ENCODE measurements around the gene BPIFA1. TPM values are rescaled to one million over a fixed set of nuclear protein-coding genes. Genes with fewer than 3 reads are reported as not detected.

Gene BPIFA1
- total RNA-seq, 2 donors from 2014 or later = not detected

- Histone ChIP-seq H3K4me3 (no peak overlapping the region), H3K4me1 (replicated peaks) (no peaks in the 10 kb centered on the region), H3K27ac (no peak overlapping the region), H3K27me3 (replicated peaks; ENCODE audit: insufficient read depth) (peaks cover 2% of the 10 kb centered on the region), H3K9me3 (no peaks in the 10 kb centered on the region), H3K36me3 (no peaks in the 10 kb centered on the region)
- WGBS = 81% methylated on average over 3 of the region's 3 CpGs
- intact Hi-C loops (cut with DNase I) = no loop called here
- TF ChIP-seq CTCF (IDR thresholded peaks at IDR 0.05) = no peak
- no peak for TF ChIP-seq POLR2A (IDR thresholded peaks at IDR 0.05)
- TF ChIP-seq POLR2AphosphoS5 (IDR thresholded peaks at IDR 0.05) = no peak
- no peak for DNase-seq (ENCODE audit: low spot score)
These were observed 16.7 kb downstream of the BPIFA1 start for GRCh38 chr20:33252460-33252859.

GRCh38 chr20:33255005-33255404 is 19.2 kb downstream of the BPIFA1 start:
- intact Hi-C loops (cut with DNase I) = no loop called here
- no peaks in the 10 kb centered on the region for H3K9me3 ChIP-seq
- H3K36me3 ChIP-seq = no peaks in the 10 kb centered on the region
- TF ChIP-seq CTCF (IDR thresholded peaks at IDR 0.05) (no peak), POLR2AphosphoS5 (IDR thresholded peaks at IDR 0.05) (no peak), POLR2A (IDR thresholded peaks at IDR 0.05) (no peak)
- 67% methylated on average over 2 of the region's 2 CpGs for WGBS
- no peaks in the 10 kb centered on the region for H3K27me3 ChIP-seq (replicated peaks; ENCODE audit: insufficient read depth)
- H3K4me3 ChIP-seq = no peak overlapping the region
- H3K27ac ChIP-seq = no peak overlapping the region
- H3K4me1 ChIP-seq (replicated peaks) = no peaks in the 10 kb centered on the region
- DNase-seq (ENCODE audit: low spot score) = no peak

GRCh38 chr20:33257237-33257636 is 21.4 kb downstream of the BPIFA1 start:
- TF ChIP-seq POLR2AphosphoS5 (IDR thresholded peaks at IDR 0.05) = no peak
- no peak for TF ChIP-seq CTCF (IDR thresholded peaks at IDR 0.05)
- TF ChIP-seq POLR2A (IDR thresholded peaks at IDR 0.05) = no peak
- WGBS = 83% methylated on average over 5 of the region's 5 CpGs

DNA sequence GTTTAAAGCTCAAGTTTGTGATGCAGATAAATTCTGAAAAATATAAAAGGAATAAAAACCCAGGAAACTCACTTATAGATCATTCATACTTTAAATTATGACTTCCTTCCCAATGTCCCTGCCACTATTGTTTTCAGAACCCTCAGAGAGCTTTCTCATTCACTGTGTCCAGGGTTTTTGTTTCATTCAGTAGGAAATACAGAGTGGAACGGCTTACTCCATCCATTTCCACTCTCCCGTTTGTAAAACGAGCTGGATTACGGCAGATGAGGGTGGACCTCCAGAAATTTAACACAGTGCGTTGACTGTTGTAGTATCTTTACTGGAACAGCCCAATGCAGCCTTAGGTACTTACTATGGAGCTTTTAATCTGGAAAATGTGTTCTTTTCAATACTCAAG is 23.6 kb downstream of the BPIFA1 start:
- Histone ChIP-seq H3K4me3 (no peak overlapping the region), H3K9me3 (no peaks in the 10 kb centered on the region), H3K36me3 (no peaks in the 10 kb centered on the region), H3K27me3 (replicated peaks; ENCODE audit: insufficient read depth) (no peaks in the 10 kb centered on the region), H3K27ac (no peak overlapping the region), H3K4me1 (replicated peaks) (no peaks in the 10 kb centered on the region)
- WGBS = 55% methylated on average over 5 of the region's 5 CpGs
- no peak for DNase-seq (ENCODE audit: low spot score)
- intact Hi-C loops (cut with DNase I) = no loop called here
- TF ChIP-seq POLR2A (IDR thresholded peaks at IDR 0.05) (no peak), POLR2AphosphoS5 (IDR thresholded peaks at IDR 0.05) (no peak), CTCF (IDR thresholded peaks at IDR 0.05) (no peak)

More at GRCh38 chr20:33257237-33257636, 21.4 kb downstream of the BPIFA1 start:
- Histone ChIP-seq H3K27me3 (replicated peaks; ENCODE audit: insufficient read depth) (no peaks in the 10 kb centered on the region), H3K27ac (no peak overlapping the region), H3K4me1 (replicated peaks) (no peaks in the 10 kb centered on the region), H3K9me3 (no peaks in the 10 kb centered on the region), H3K4me3 (no peak overlapping the region), H3K36me3 (no peaks in the 10 kb centered on the region)
- intact Hi-C loops (cut with DNase I) = no loop called here
- no peak for DNase-seq (ENCODE audit: low spot score)

- Histone ChIP-seq H3K27me3 (replicated peaks; ENCODE audit: insufficient read depth) (no peaks in the 10 kb centered on the region), H3K9me3 (no peaks in the 10 kb centered on the region), H3K4me1 (replicated peaks) (no peaks in the 10 kb centered on the region), H3K4me3 (no peak overlapping the region), H3K36me3 (no peaks in the 10 kb centered on the region), H3K27ac (no peak overlapping the region)
- intact Hi-C loops (cut with DNase I) = no loop called here
- TF ChIP-seq CTCF (IDR thresholded peaks at IDR 0.05) (no peak), POLR2A (IDR thresholded peaks at IDR 0.05) (no peak), POLR2AphosphoS5 (IDR thresholded peaks at IDR 0.05) (no peak)
- no peak for DNase-seq (ENCODE audit: low spot score)
- WGBS = 75% methylated on average over 4 of the region's 4 CpGs
These were observed 25.7 kb downstream of the BPIFA1 start for GRCh38 chr20:33261465-33261864.
